PC-9 (cell line): ENCODE measurements around the gene SLX9. TPM values are rescaled to one million over a fixed set of nuclear protein-coding genes. Genes with fewer than 3 reads are reported as not detected.

Experiments used
- BruUV-seq: library from RNA; stranded (reverse); fragments of 400-500 nt; replicated peaks from 2 replicates; lab custom pipeline; 2021; lab: Mats Ljungman, UMichigan
- CTCF ChIA-PET: fragments of 300-600 bp; sonication (Branson Sonifier 250); formaldehyde crosslinking; loops from one replicate; lab custom pipeline; 2022; ENCODE audit warnings: antibody characterized with exemption; lab: Charles Lee
- POLR2A ChIA-PET: fragments of 300-600 bp; sonication (Branson Sonifier 250); formaldehyde crosslinking; loops from one replicate; lab custom pipeline; 2022; ENCODE audit warnings: antibody characterized with exemption; ENCODE audit not compliant: unreplicated experiment; lab: Charles Lee
- DNase-seq, 2 experiments: peaks; one replicate each; pipeline versions ENCODE4 v3.0.0 to v3.0.0-alpha.2; 2015 to 2022; ENCODE audit warnings: mixed read lengths in 1 of 2
- H2AFZ ChIP-seq: fragments of 200-600 bp; sonication (generic); 2 replicates; pipeline ENCODE4 v1.8.1; 2017; ENCODE audit warnings: antibody characterized with exemption
- H3F3A ChIP-seq: fragments of 200-600 bp; sonication (generic); 2 replicates; pipeline ENCODE4 v1.8.1; 2017; ENCODE audit warnings: antibody characterized with exemption, mild to moderate bottlenecking, low read depth; ENCODE audit not compliant: insufficient read depth
- H3K27ac ChIP-seq: fragments of 200-600 bp; sonication (generic); 2 replicates; pipeline ENCODE4 v1.6.1; 2016; ENCODE audit warnings: mixed run types
- H3K27me3 ChIP-seq: fragments of 200-600 bp; sonication (generic); 2 replicates; pipeline ENCODE4 v1.6.1; 2016; ENCODE audit warnings: low read depth, mixed run types; ENCODE audit not compliant: insufficient read depth
- H3K36me3 ChIP-seq: fragments of 200-600 bp; sonication (generic); 2 replicates; pipeline ENCODE4 v1.6.1; 2016; ENCODE audit warnings: low read depth, mixed run types
- H3K4me1 ChIP-seq: fragments of 200-600 bp; sonication (generic); replicated peaks from 2 replicates; pipeline ENCODE4 v1.6.1; 2016; ENCODE audit warnings: mixed run types; ENCODE audit not compliant: insufficient read depth
- H3K4me2 ChIP-seq: fragments of 200-600 bp; sonication (generic); 2 replicates; pipeline ENCODE4 v1.6.1; 2017; ENCODE audit warnings: mixed run types
- H3K4me3 ChIP-seq: fragments of 200-600 bp; sonication (generic); 2 replicates; pipeline ENCODE4 v1.6.1; 2016; ENCODE audit warnings: mixed run types
- H3K79me2 ChIP-seq: fragments of 200-600 bp; sonication (generic); 2 replicates; pipeline ENCODE4 v1.6.1; 2017; ENCODE audit warnings: low read depth, mixed run types
- H3K9me2 ChIP-seq: fragments of 200-600 bp; sonication (generic); 2 replicates; pipeline ENCODE4 v1.8.1; 2017; ENCODE audit warnings: mild to moderate bottlenecking; ENCODE audit not compliant: insufficient read depth
- H3K9me3 ChIP-seq: fragments of 200-600 bp; sonication (generic); 2 replicates; pipeline ENCODE4 v1.8.1; 2016; ENCODE audit warnings: low read depth; ENCODE audit not compliant: insufficient read depth
- H4K20me1 ChIP-seq: fragments of 200-600 bp; sonication (generic); 2 replicates; pipeline ENCODE4 v1.8.1; 2017; ENCODE audit not compliant: insufficient read depth
- CTCF ChIP-seq: fragments of 200-600 bp; sonication (generic); conservative IDR thresholded peaks from 2 replicates; pipeline ENCODE4 v1.6.1; 2017; ENCODE audit warnings: mixed run types, antibody characterized with exemption, mild to moderate bottlenecking, moderate library complexity
- EZH2 ChIP-seq: fragments of 200-600 bp; sonication (generic); IDR thresholded peaks from 2 replicates; pipeline ENCODE4 v1.8.0; 2017; ENCODE audit warnings: antibody characterized with exemption, low read depth
- intact Hi-C: fragments of 100-400 bp; cut with micrococcal nuclease; formaldehyde crosslinking; loops from one replicate; pipeline ENCODE4 v1.10.0; 2022; ENCODE audit not compliant: unreplicated experiment
- total RNA-seq: library from RNA; stranded (reverse); gene quantifications from 2 replicates; pipeline ENCODE4 v1.2.3, GENCODE V29; 2021

The SLX9 gene
- total RNA-seq, 1 experiment from 2014 or later: 22.8 TPM

GRCh38 chr21:44946254-44947041 lies 6.6 kb downstream of the SLX9 start:
- TF ChIP-seq CTCF: no peak
- TF ChIP-seq EZH2: no peak
- no peak overlapping the region for H3K4me2 ChIP-seq
- H3K36me3 ChIP-seq: no peaks in the 10 kb centered on the region
- H3K9me2 ChIP-seq: no peaks in the 10 kb centered on the region
- BruUV-seq: no TSS peak
- H3K9me3 ChIP-seq: no peaks in the 10 kb centered on the region
- no peaks in the 10 kb centered on the region for H3K27me3 ChIP-seq
- H3K4me1 ChIP-seq: peaks cover 2% of the 10 kb centered on the region; the same call in 1 of the 2 replicates
- H3K27ac ChIP-seq: no peak overlapping the region
- ChIA-PET CTCF (no interaction called here), POLR2A (no interaction called here)
- H3K4me3 ChIP-seq: no peak overlapping the region
- H3K79me2 ChIP-seq: peaks cover 29% of the 10 kb centered on the region
- intact Hi-C loops: no loop called here
- H4K20me1 ChIP-seq: peaks cover 37% of the 10 kb centered on the region
- no peak for DNase-seq
- no peak overlapping the region for H2AFZ ChIP-seq
- no peaks in the 10 kb centered on the region for H3F3A ChIP-seq

GRCh38 chr21:44947111-44947929 lies 7.5 kb downstream of the SLX9 start:
- Histone ChIP-seq H3K4me2 (no peak overlapping the region), H3K4me1 (no peaks in the 10 kb centered on the region), H3F3A (no peaks in the 10 kb centered on the region), H3K9me2 (no peaks in the 10 kb centered on the region), H3K27me3 (no peaks in the 10 kb centered on the region), H3K36me3 (no peaks in the 10 kb centered on the region), H3K79me2 (peaks cover 20% of the 10 kb centered on the region), H3K9me3 (no peaks in the 10 kb centered on the region), H4K20me1 (peaks cover 35% of the 10 kb centered on the region), H3K4me3 (no peak overlapping the region), H3K27ac (no peak overlapping the region), H2AFZ (no peak overlapping the region)
- CTCF ChIA-PET: interaction anchor here (1.4 kb wide), 1 partner anchor 183 kb away, joined by 3 read pairs; no protein-coding TSS in a partner anchor
- POLR2A ChIA-PET: no interaction called here
- intact Hi-C loops: no loop called here
- TF ChIP-seq CTCF (no peak), EZH2 (no peak)
- BruUV-seq: no TSS peak
- DNase-seq: no peak

GRCh38 chr21:44947930-44948331 lies 8.1 kb downstream of the SLX9 start:
- H3F3A ChIP-seq: no peaks in the 10 kb centered on the region
- no peak overlapping the region for H2AFZ ChIP-seq
- BruUV-seq: no TSS peak
- H3K79me2 ChIP-seq: peaks cover 18% of the 10 kb centered on the region
- H3K9me2 ChIP-seq: no peaks in the 10 kb centered on the region
- H3K27me3 ChIP-seq: no peaks in the 10 kb centered on the region
- no peaks in the 10 kb centered on the region for H3K9me3 ChIP-seq
- CTCF ChIA-PET: interaction anchor here (1.4 kb wide), 1 partner anchor 182 kb away, joined by 3 read pairs; no protein-coding TSS in a partner anchor
- H3K36me3 ChIP-seq: no peaks in the 10 kb centered on the region
- peaks cover 39% of the 10 kb centered on the region for H4K20me1 ChIP-seq
- no peak for DNase-seq
- POLR2A ChIA-PET: interaction anchor here (0.6 kb wide), 1 partner anchor 193 kb away, joined by 9 read pairs; no protein-coding TSS in a partner anchor
- no peak overlapping the region for H3K4me2 ChIP-seq
- TF ChIP-seq CTCF: no peak
- TF ChIP-seq EZH2: no peak
- intact Hi-C loops: no loop called here
- H3K4me3 ChIP-seq: no peak overlapping the region
- H3K27ac ChIP-seq: no peak overlapping the region
- no peaks in the 10 kb centered on the region for H3K4me1 ChIP-seq
